ENCODE data around the gene LRIT3. TPM values are rescaled to one million over a fixed set of nuclear protein-coding genes. Genes with fewer than 3 reads are reported as not detected.

LRIT3 gene
- polyA plus RNA-seq (ENCODE audit: insufficient read length in 10 of 10) = under 1 TPM; 0.10 to 0.69 (median 0.25) TPM
- long read RNA-seq, donor 1 = 0 reads
- long read RNA-seq, donor 2 = 0 reads
- long read RNA-seq, donor 3 = 0 reads
- long read RNA-seq, donor 4 = 0 reads
- long read RNA-seq, donor 5 = 0 reads
- long read RNA-seq, donor 6 = 0 reads
- long read RNA-seq, donor 7 = 0 reads
- long read RNA-seq, donor 8 = 0 reads
- long read RNA-seq, donor 9 = 0 reads

- DNase-seq = no peak
Measured at GRCh38 chr4:109847896-109848442, at the start of gene LRIT3. Gene LRIT3 (plus strand): TSS chr4:109848107. CDS start chr4:109848202, 95 bp downstream.

- DNase-seq = no peak
Measured at GRCh38 chr4:109798866-109799265, 49.0 kb upstream of the LRIT3 start.

GRCh38 chr4:109801099-109801789 is 46.7 kb upstream of the LRIT3 start:
- no peak for DNase-seq

- peak in 2 of 3 donors; percentile 27 to 54 for DNase-seq
Measured at GRCh38 chr4:109801895-109802319, 46.0 kb upstream of the LRIT3 start, which contains the start of gene CFI. Gene CFI (minus strand): TSS chr4:109801999. CDS start chr4:109801971, 28 bp downstream.

- DNase-seq = peak in 2 of 3 donors; percentile 16 to 32
Measured at GRCh38 chr4:109803924-109804571, 43.9 kb upstream of the LRIT3 start.

GRCh38 chr4:109809655-109810054 is 38.3 kb upstream of the LRIT3 start:
- DNase-seq = no peak

GRCh38 chr4:109810552-109811387 is 37.1 kb upstream of the LRIT3 start:
- DNase-seq = no peak

- DNase-seq = no peak
Measured at GRCh38 chr4:109811707-109812106, 36.2 kb upstream of the LRIT3 start.

GRCh38 chr4:109815151-109816081 is 32.5 kb upstream of the LRIT3 start, which contains the start of gene GAR1:
Gene GAR1 (plus strand): TSS chr4:109815762. CDS start chr4:109816165, 403 bp downstream.
- peak; percentile 93 to 98 (median 95) for DNase-seq

- no peak for DNase-seq
Measured at GRCh38 chr4:109816082-109816442, 31.8 kb upstream of the LRIT3 start.

- no peak for DNase-seq
Measured at GRCh38 chr4:109816894-109817293, 31.0 kb upstream of the LRIT3 start.

- DNase-seq = no peak
Measured at GRCh38 chr4:109818268-109818667, 29.6 kb upstream of the LRIT3 start.

GRCh38 chr4:109820563-109820962 is 27.3 kb upstream of the LRIT3 start:
- no peak for DNase-seq

GRCh38 chr4:109821185-109821584 is 26.7 kb upstream of the LRIT3 start:
- no peak for DNase-seq

- peak in 1 of 3 donors; percentile 23 for DNase-seq
Measured at GRCh38 chr4:109826719-109827118, 21.2 kb upstream of the LRIT3 start.

- no peak for DNase-seq
Measured at GRCh38 chr4:109827672-109828071, 20.2 kb upstream of the LRIT3 start, which contains the start of gene RRH. Gene RRH (plus strand): TSS chr4:109827972. CDS start chr4:109828028, 56 bp downstream.

- no peak for DNase-seq
Measured at GRCh38 chr4:109833756-109834155, 14.2 kb upstream of the LRIT3 start.

GRCh38 chr4:109836985-109837384 is 10.9 kb upstream of the LRIT3 start:
- no peak for DNase-seq

- DNase-seq = no peak
Measured at GRCh38 chr4:109846395-109847098, 1.4 kb upstream of the LRIT3 start.

GRCh38 chr4:109848501-109848900 is 594 bp downstream of the LRIT3 start:
- no peak for DNase-seq
